Fibroblast of gingiva (primary cell): ENCODE results near the gene DIP2C.
"Not testable (repeated sequence)": the region's sequence is repeated elsewhere in the genome, so short reads cannot be mapped to it uniquely, and the experiment has no call there.

Experiments
- DNase-seq: peaks from one replicate; pipeline ENCODE4 v3.0.0-alpha.2; 2011; ENCODE audit warnings: low read depth

Gene DIP2C

GRCh38 chr10:327889-328852 lies 361.3 kb downstream of the DIP2C start:
- DNase-seq = no peak

DNA sequence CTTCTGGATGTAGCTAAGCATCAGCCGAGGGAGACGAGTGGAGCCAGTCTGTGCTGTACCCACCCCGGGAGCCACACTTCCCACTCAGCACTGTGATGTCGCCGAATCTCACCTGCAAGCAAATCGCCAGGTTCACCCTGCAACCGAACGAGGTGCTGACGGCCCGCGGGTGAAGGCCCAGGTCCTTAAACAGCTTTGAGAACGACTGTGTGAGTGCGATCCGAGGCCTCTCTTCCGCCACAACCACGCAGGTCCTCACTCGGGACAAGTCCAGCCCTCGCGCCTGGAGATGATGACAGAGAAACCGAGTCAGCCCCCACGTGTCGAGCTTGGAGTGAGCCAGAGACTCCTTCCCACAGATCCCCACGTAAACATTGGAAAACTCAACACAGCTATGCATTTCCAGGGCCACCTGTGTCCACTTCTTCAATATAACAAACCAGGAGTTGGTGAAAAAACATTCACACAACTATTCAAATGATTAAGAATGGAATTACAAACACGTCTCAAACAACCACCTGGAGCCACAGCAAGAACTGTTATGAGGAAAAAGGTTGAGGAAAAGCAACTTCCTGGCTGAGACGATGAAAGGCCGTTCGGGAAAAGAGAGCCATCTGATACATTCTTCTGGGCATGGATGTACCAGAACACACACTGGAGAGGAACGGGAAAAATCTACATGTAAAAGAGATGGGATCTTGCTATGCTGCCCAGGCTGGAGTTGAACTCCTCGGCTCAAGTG lies 362.4 kb downstream of the DIP2C start:
- no peak for DNase-seq

- DNase-seq = no peak
Observed at GRCh38 chr10:326350-326749, 363.1 kb downstream of the DIP2C start.

DNA sequence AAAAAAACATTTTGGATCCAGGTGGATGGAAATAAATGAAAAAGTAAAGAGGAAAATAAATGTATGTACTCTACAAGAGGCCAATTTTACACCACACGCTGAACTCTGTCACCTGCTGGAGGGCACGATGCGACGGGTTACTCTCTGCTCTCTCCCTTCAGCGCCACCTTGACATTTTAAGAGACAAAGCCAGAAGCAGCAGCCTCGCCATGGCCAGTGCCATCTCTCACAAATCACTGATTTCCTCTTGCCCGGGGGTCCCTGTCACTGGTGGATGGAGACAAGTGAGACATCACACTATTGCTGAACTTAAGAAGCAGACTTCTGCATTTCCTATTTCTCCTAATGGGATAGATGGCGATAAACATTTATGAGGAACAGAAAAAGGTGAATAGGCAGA lies 364.2 kb downstream of the DIP2C start:
- DNase-seq = no peak

DNA sequence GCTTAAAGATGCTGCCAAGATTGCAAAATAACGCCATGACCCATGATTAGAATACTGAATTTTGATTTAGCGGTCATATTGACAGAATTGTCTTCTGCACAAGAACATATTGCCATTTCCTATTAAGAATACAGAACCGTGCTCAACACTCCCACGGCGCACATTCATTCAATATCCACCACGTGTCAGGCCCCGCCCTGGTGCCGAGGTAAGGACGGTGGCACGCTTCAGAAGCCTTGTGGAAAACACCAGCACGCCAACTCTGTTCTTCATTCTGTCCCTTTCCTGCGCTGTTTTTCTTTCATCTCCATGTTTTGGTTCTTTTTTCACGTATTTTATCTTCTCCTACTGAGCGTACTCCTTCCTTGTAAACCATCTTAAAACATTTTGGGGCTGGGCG lies 364.9 kb downstream of the DIP2C start:
- DNase-seq = no peak

GRCh38 chr10:323651-324293 lies 365.7 kb downstream of the DIP2C start:
- DNase-seq = peak; percentile 95

DNA sequence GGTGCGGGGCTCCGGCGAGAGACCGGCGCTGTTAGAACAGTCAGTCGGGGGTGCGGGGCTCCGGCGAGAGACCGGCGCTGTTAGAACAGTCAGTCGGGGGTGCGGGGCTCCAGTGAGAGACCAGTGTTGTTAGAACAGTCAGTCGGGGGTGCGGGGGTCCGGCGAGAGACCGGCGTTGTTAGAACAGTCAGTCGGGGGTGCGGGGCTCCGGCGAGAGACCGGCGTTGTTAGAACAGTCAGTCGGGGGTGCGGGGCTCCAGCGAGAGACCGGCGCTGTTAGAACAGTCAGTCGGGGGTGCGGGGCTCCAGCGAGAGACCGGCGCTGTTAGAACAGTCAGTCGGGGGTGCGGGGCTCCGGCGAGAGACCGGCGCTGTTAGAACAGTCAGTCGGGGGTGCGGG lies 366.4 kb downstream of the DIP2C start:
- DNase-seq = not testable (repeated sequence)

DNA sequence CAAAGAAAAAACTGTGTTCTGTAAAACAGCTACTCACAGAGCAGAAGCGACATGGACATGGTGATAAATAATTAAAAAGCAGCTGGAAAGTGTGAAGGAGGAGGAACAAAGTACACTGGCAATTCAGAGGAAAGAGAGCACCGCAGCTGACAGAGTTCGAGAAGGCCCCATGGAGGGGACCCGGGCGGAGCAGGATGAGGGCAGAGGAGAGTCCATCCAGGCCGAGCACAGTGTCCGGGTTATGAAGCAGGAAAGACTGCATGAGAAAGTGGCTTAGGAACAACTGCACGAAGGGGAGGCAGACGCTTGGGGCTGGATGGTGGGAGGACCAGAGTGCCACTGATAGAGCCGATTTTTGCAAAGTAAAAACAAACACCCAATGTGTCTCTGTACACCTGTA lies 368.7 kb downstream of the DIP2C start:
- no peak for DNase-seq

- DNase-seq = no peak
Observed at GRCh38 chr10:317926-318325, 371.5 kb downstream of the DIP2C start.

GRCh38 chr10:317271-317769 lies 372.1 kb downstream of the DIP2C start:
- peak; percentile 72 for DNase-seq

DNA sequence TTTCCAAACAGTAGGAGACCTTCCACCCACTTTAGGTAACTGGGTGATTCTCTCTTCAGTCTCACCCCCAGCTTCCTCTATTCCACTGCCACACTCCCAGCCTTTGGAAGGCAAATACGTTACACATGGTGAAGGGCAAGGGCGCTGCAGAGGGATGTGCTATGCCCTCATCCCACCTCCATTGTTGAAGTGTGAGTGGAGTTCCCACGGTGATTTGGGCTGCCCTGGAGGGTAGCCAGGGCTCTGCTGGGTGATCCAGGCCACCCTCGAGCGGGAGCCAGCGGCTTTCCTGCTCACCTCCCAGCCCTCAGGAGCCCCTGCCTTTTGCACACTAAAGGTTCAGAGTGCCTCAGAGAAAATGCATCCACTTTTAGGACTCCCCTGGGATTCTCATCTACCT lies 373.1 kb downstream of the DIP2C start:
- no peak for DNase-seq

DNA sequence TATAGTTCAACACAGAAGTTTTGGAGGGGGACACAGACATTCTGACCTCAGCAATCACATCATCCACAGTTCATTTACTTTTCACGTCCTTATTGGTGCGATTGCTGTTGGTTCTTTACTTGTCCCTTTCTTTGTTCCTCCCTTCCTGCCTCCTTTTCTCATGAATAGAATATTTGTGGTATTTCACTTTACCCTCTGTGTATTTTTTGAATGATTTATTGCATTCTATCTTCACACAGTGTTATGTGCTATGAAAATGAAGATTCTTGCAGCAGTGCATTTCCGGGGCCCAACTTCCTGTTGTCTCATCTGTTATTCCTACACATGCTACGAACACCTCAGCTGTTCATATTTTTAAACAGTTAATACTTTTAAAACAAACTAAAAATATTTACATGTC lies 374.6 kb downstream of the DIP2C start:
- DNase-seq = no peak

DNA sequence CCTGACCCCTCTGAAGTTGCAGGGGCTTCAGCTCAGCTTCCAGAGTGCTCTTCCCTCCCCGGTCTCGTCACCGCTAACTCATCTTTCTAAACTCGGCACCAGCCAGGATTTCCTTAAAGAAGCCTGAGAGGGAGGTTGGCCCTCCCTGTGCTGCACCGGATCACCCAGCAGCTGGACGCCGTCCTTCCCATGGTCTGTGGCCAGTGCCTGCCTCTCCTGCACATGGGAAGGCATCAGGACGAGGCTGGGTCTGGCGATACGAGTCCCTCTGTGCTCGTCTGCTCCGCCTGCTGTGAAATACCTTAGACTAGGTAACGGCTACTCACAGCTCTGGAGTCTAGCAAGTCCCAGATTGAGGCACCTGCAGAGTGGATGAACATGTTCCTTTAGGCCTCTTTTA lies 375.1 kb downstream of the DIP2C start:
- no peak for DNase-seq

DNA sequence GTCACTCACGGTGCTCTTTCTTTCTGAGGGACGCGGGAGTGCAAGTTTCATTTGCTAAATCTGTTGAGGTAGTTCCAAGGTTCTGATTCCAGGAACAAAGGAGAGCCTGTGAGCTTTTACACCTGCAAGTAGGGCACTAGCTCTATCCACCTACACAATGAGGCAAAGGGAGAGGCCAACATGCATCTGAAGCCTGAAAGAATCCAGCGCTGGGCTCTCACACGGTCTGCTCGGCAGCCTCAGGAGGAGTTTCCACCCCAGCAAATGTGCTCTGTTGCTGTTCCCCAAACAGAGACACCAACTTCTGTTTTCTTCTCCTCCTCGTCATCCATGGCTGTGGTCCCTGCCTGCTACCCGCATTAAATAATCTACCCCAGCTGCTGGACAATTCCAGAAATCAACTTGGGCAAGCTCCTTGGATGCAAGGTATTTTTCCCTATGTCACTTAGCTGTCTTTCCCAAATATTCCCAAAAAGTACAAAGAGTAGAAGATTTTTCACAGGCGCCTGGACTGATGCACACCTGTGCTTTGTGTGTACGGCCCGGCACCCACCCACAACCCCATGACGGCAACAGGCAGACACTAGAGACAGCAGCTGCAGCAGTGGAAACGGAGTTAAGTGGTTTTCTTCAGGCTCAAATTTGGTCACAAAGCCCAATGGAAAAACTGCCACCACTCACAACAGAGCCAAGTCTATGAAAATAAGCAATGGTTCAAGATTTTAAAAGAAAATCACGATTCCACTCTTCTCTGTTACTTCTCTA lies 377.4 kb downstream of the DIP2C start:
- no peak for DNase-seq

DNA sequence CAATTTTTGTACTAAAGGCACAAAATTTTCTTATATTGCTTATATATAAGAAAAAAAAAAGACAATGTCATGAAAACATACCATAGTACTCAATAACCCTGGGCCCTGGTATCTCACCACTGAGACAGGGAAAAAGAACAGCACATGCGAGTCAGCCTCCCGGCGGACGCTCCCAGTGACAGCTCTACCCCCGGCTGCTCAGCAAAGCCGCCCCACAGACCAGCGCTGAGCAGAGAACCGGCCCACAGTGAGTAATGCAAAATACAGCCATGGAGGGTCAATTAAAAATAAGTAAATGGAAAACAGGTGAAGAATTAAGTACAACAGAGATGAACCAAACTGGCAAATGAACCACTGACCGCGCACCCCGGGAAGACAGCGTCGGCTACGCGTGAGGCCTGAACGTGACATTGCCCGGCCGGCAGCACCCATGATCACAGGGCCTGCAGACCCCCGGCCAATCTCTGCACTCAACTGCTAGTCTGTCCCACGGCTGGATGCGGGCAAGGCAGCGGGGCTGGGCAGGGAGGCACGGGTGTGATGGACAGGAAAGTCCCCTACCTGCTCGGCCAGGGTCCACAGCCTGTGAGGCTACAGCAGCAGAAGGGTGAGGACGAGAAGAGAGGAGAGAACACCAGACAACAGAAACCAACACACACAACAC lies 378.4 kb downstream of the DIP2C start:
- DNase-seq = no peak

- no peak for DNase-seq
Observed at GRCh38 chr10:310371-310770, 379.1 kb downstream of the DIP2C start.

DNA sequence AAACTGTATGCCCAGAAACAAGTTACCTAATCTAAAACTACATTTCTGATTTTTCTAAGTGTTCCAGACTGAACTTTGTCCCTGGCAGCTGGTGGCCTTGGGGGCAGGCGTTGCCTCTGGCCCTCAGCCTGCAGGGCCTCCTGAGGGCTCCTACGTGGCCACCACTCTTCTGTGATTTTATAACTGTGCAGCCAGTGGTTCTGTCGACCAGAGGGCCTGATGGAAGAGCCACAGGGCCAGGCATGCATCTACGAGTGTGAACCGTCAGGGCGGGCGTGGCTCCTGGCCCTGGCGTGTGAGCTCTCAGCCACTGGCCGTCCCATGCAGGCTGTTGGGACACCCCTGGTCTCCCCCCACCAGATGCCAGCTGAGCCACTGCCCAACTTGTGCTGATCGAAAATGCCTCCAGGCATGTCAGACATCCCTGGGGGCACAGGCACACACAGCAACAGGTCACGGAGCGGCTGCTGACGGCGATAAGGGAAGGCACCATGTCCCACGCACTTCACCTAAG lies 380.8 kb downstream of the DIP2C start:
- DNase-seq = no peak

GRCh38 chr10:308101-308500 lies 381.4 kb downstream of the DIP2C start:
- no peak for DNase-seq

DNA sequence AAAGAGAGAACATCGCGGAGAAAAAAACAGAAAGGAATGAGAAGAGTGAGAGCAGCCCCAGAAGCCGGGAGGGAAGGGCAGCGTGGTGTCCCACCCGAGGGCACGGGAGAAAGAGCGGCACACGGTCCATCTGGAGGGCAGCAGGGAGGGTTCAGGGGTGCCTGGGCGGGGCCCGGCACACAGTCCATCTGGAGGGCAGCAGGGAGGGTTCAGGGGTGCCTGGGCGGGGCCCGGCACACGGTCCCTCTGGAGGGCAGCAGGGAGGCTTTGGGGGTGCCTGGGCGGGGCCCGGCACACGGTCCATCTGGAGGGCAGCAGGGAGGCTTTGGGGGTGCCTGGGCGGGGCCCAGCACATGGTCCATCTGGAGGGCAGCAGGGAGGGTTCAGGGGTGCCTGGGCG lies 381.8 kb downstream of the DIP2C start:
- DNase-seq = no peak

DNA sequence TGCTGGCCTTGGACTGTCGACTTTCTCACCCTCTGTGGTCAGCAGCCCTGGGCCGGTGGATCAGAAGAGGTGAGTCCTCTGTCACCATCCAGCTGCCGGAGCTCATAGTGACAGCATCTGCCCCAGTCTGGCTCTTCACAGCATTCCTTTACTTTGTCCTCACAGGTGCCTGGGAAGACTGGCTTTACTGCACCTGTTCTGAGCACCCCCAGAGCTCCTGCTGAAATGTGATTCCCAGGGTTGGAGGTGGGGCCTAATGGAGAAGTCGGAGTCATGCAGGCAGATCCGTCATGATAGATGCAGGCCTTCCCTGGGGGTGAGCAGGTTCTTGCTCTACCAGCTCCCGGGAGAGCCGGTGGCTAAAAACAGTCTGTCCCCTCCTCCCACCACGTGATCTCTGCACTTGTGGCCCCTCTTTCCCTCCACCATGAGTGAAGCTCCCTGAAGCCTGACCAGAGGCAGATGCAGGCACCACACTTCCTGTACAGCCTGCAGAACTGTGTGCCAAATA lies 382.7 kb downstream of the DIP2C start:
- no peak for DNase-seq
